H7 (cell line): ENCODE results near the gene SLC35F6. TPM values are rescaled to one million over a fixed set of nuclear protein-coding genes. Genes with fewer than 3 reads are reported as not detected.
"Not testable (repeated sequence)": the region's sequence is repeated elsewhere in the genome, so short reads cannot be mapped to it uniquely, and the experiment has no call there.

Experiments
- DNase-seq: peaks from one replicate; pipeline ENCODE4 v3.0.0; 2012
- H3K27me3 ChIP-seq: 2 replicates; pipeline ENCODE4 v1.6.0; 2011; ENCODE audit warnings: mild to moderate bottlenecking, low read length; ENCODE audit not compliant: control insufficient read depth, insufficient read depth
- H3K36me3 ChIP-seq: replicated peaks from 2 replicates; pipeline ENCODE4 v1.5.1; 2011; ENCODE audit warnings: low read length; ENCODE audit not compliant: control insufficient read depth, insufficient read depth
- H3K4me3 ChIP-seq: 2 replicates; pipeline ENCODE4 v1.5.1; 2011; ENCODE audit warnings: low read depth, mild to moderate bottlenecking, control low read depth, low read length, moderate library complexity; ENCODE audit not compliant: insufficient read depth
- total RNA-seq: library from RNA; depleted of rRNA; stranded (reverse); fragments of >200 nt; shearing (Covaris generic); gene quantifications from 2 replicates; pipeline ENCODE4 v1.2.3, GENCODE V29; 2014

Gene SLC35F6
- total RNA-seq, 1 experiment from 2014 or later: 15.4 TPM

GRCh38 chr2:26758790-26759321 lies 5.2 kb upstream of the SLC35F6 start:
- H3K36me3 ChIP-seq: no peaks in the 10 kb centered on the region
- H3K27me3 ChIP-seq: no peaks in the 10 kb centered on the region
- no peak overlapping the region for H3K4me3 ChIP-seq
- DNase-seq: no peak

DNA sequence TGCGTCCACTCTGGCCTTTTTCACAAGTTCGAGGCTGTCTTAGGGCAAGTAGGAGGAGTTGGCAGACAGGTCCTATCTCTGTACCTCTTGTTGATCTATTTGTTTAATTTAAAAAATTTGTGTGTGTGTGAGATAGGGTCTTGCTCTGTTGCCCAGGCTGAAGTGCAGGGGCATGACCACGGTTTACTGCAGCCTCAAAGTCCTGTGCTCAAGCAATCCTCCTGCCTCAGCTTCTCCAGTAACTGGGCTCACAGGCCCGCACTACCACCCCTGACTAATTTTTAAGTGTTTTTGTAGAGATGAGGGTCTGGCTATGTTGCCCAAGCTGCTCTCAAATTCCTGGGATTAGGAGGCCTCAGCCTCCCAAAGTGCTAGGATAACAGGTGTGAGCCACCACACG lies 4.2 kb upstream of the SLC35F6 start:
- no peaks in the 10 kb centered on the region for H3K27me3 ChIP-seq

DNA sequence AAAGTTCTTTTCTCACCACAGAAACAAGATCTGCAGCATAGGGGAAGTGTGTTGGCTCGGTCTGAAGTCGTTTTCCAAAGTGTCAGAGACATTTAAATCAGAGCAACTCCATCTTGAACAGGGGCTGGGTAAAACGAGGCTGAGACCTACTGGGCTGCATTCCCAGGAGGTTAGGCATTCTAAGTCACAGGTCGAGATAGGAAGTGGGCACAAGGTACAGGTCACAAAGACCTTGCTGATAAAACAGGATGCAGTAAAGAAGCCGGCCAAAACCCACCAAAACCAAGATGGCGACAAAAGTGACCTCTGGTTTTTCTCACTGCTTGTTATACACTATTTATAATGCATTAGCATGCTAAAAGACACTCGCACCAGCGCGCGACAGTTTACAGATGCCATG lies 3.1 kb upstream of the SLC35F6 start:
- not testable (repeated sequence) for H3K36me3 ChIP-seq, H3K4me3 ChIP-seq, H3K27me3 ChIP-seq, DNase-seq

More for the DNA sequence above, 4.2 kb upstream of the SLC35F6 start:
- H3K4me3 ChIP-seq: no peak overlapping the region
- DNase-seq: no peak
- H3K36me3 ChIP-seq: no peaks in the 10 kb centered on the region

GRCh38 chr2:26763019-26763418 lies 1.1 kb upstream of the SLC35F6 start:
- H3K27me3 ChIP-seq: no peaks in the 10 kb centered on the region
- H3K4me3 ChIP-seq: no peak overlapping the region
- DNase-seq: no peak
- no peaks in the 10 kb centered on the region for H3K36me3 ChIP-seq

DNA sequence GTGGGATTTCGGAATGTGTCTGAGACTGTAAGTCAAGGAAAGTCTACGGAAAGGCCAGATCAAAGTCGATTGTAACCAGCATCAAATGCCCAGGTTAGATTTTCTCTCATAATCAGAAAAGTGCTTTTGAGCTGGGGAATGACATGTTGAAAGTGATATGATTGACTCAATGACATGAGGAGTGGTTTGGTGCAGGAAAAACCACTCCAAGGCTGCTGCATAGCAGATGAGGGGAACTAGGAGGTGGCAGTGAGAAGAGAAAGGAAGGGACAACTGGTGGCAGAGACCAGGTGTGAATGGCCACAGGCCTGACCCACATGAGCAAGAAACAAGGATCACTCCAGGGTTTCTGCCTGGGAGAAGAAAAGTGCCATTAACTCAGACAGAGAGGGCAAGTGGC lies 822 bp downstream of the SLC35F6 start:
- Histone ChIP-seq H3K27me3 (no peaks in the 10 kb centered on the region), H3K36me3 (no peaks in the 10 kb centered on the region), H3K4me3 (peak overlapping the region; percentile 97)
- peak; percentile 19 for DNase-seq

DNA sequence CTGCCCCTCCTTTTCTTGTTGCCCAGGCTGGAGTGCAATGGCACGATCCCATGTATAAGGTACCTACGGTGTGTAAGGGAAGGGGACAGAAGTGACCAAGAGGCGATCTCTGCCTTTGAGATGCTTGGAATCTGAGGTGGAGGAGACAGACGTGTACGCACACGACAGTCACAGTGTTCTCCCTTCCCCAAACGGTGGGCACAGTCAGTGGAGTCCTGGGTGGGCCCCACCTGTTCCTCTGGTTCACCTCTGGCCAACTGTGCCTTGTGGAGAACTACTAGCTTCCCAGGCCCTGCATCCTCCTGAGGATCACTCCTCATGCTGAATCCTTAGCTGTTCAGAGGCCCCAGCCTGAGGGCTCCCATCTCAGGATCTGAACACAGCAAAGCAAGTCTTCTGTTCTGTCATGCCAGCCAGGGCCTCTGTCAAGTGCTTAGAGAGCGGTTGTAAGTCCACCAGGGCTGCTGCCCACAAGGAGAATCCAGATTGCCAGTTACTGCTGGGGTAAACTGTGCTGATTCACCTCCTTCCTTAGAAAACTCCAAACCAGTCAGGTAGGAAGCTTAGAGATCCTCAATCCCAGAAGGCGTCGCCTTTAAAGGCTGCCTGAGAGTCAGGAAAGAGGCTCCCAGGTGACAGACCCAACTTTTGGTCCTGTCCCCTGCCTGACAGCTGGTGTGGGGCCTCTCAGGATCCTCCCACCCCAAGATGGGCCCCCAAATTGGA lies 1.6 kb downstream of the SLC35F6 start:
- DNase-seq: no peak
- Histone ChIP-seq H3K27me3 (no peaks in the 10 kb centered on the region), H3K4me3 (no peak overlapping the region)

GRCh38 chr2:26767129-26767528 lies 3.0 kb downstream of the SLC35F6 start:
- Histone ChIP-seq H3K27me3 (no peaks in the 10 kb centered on the region), H3K4me3 (no peak overlapping the region), H3K36me3 (no peaks in the 10 kb centered on the region)
- DNase-seq: peak; percentile 55

More for the DNA sequence above, 1.6 kb downstream of the SLC35F6 start:
- H3K36me3 ChIP-seq: no peaks in the 10 kb centered on the region

DNA sequence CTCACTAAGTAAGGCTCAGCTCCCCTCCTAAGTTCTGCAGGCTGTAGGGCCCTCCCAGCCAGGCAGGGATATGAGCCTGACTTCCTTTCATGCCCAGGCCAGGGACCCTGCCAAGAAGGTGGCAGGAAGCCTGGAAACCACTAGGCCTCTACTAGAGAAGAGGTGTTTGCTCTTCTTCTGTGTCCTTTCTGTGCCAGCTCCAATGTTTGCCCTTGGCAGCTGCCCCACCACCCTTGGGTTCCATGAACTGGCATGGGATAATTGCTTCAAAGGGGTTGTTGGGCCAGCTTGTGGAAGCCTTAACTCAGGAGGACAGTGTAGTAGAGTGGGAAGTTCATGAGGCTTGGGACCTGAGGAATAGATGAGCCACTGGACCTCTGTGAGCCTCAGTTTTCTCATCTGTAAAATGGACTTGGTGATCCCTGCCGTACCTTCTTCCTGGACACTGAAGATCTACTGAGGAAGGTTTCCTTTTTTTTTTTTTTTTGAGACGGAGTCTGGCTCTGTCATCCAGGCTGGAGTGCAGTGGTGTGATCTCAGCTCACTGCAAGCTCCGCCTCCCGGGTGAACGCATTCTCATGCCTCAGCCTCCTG lies 3.9 kb downstream of the SLC35F6 start:
- DNase-seq: no peak
- no peak overlapping the region for H3K4me3 ChIP-seq
- H3K36me3 ChIP-seq: no peaks in the 10 kb centered on the region
- H3K27me3 ChIP-seq: no peaks in the 10 kb centered on the region

DNA sequence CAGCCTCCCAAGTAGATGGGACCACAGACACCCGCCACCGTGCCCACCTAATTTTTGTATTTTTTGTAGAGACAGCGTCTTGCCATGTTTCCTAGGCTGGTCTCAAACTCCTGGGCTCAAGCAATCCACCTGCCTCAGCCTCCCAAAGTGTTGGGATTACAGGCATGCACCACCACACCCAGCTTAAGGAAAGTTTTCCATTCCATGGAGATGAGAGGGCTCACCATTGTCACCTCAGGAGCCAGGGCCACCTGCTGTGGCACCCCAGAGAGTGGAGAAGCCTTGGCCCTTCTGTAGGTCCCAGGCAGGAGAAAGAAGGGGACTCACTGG lies 4.6 kb downstream of the SLC35F6 start:
- H3K4me3 ChIP-seq: no peak overlapping the region
- no peaks in the 10 kb centered on the region for H3K27me3 ChIP-seq
- DNase-seq: no peak
- no peaks in the 10 kb centered on the region for H3K36me3 ChIP-seq

DNA sequence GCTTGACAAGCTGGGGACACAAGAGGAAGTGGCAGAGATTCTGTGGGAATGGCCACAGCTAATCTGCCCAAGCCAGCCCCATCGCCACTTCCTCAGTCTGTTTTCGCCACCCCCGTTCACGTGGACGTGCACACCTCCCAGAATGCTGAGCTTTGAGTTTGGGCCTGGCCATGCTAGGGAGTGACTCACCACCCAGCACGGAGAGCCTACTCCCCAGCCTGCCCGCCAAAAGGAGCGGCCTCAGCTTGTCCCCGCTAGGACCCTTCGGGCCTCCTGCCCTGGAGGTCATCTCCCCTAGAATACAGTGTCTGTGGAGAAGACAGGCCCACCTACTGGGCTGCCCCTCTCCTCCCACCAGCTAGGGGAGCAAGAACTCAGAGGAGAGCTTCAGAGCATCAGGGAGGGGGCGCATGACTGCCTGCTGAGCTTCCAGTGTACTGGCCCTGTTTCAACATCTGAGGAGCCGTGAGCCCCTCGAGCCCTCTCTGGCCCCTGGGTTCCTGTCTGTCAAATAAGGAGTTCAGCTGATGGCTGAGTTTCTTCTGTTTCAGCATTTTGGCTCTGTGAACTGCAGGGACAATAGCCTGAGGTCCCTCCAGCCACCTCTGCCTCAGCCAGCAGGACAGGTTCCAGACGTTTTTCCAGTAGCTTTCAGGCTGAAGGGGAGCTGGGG lies 5.1 kb downstream of the SLC35F6 start:
- DNase-seq: no peak
- Histone ChIP-seq H3K4me3 (no peak overlapping the region), H3K36me3 (no peaks in the 10 kb centered on the region)

GRCh38 chr2:26770986-26771586 lies 7.0 kb downstream of the SLC35F6 start:
- H3K27me3 ChIP-seq: no peaks in the 10 kb centered on the region
- no peak overlapping the region for H3K4me3 ChIP-seq
- DNase-seq: peak; percentile 63
- H3K36me3 ChIP-seq: peaks cover 5% of the 10 kb centered on the region

More for the DNA sequence above, 5.1 kb downstream of the SLC35F6 start:
- no peaks in the 10 kb centered on the region for H3K27me3 ChIP-seq

GRCh38 chr2:26772064-26773001 lies 8.2 kb downstream of the SLC35F6 start:
- no peak for DNase-seq
- H3K4me3 ChIP-seq: no peak overlapping the region
- H3K36me3 ChIP-seq: peaks cover 5% of the 10 kb centered on the region
- no peaks in the 10 kb centered on the region for H3K27me3 ChIP-seq

GRCh38 chr2:26776195-26776800 lies 12.2 kb downstream of the SLC35F6 start:
- Histone ChIP-seq H3K4me3 (no peak overlapping the region), H3K36me3 (peaks cover 10% of the 10 kb centered on the region), H3K27me3 (no peaks in the 10 kb centered on the region)
- DNase-seq: no peak
